Breast epithelium (tissue), 4 donors: Measurements from ENCODE around the gene CARTPT. TPM values are rescaled to one million over a fixed set of nuclear protein-coding genes. Genes with fewer than 3 reads are reported as not detected.

Source experiments
- DNase-seq, 2 donors: peaks; one replicate each; pipeline ENCODE4 v3.0.0-alpha.2; 2019; ENCODE audit warnings: low spot score in 2 of 2
- H3K27ac ChIP-seq, 2 donors: fragments of 200-600 bp; sonication (generic) in 1 of 2; one replicate each; pipeline ENCODE4 v1.5.1; 2016 to 2019; ENCODE audit warnings: mild to moderate bottlenecking in 1 of 2
- H3K27me3 ChIP-seq, 2 donors: fragments of 200-600 bp; sonication (generic) in 1 of 2; one replicate each; pipeline versions ENCODE4 v1.5.1 to v1.6.0; 2017 to 2019; ENCODE audit warnings: control low read depth in 1 of 2, mild to moderate bottlenecking in 1 of 2
- H3K36me3 ChIP-seq: fragments of 200-600 bp; one replicate; pipeline ENCODE4 v1.5.1; 2019
- H3K4me1 ChIP-seq, 2 donors: fragments of 200-600 bp; sonication (generic); one replicate each; pipeline ENCODE4 v1.5.1; 2016 to 2019; ENCODE audit warnings: control low read depth in 1 of 2
- H3K4me3 ChIP-seq, 3 donors: fragments of 200-600 bp; sonication (generic); 1 replicate in 2 of 3; 2 replicates in 1 of 3; pipeline ENCODE4 v1.5.1; 2016 to 2019; ENCODE audit warnings: mild to moderate bottlenecking in 3 of 3, moderate library complexity in 2 of 3
- H3K9me3 ChIP-seq, 2 donors: fragments of 200-600 bp; sonication (generic) in 1 of 2; one replicate each; pipeline ENCODE4 v1.5.1; 2016 to 2019; ENCODE audit warnings: control low read depth in 1 of 2
- POLR2A ChIP-seq: fragments of 450-650 bp; IDR thresholded peaks from one replicate; pipeline ENCODE4 v1.6.1; 2016; ENCODE audit warnings: antibody characterized with exemption, mild to moderate bottlenecking, moderate library complexity
- POLR2AphosphoS5 ChIP-seq, 3 donors: sonication (generic); formaldehyde crosslinking; IDR thresholded peaks; one replicate each; pipeline ENCODE4 v1.6.1; 2017; ENCODE audit warnings: antibody characterized with exemption in 3 of 3
- intact Hi-C: fragments of 100-400 bp; cut with DNase I; formaldehyde crosslinking; loops from one replicate; pipeline ENCODE4 v1.15.1; 2023; ENCODE audit warnings: low total_unique reads
- total RNA-seq, 3 donors: library from RNA; depleted of rRNA; stranded (reverse); fragments of >200 nt; gene quantifications; one replicate each; pipeline ENCODE4 v1.1.0, GENCODE V29; 2016
- TF ChIP-seq, protein P1 (sequence below), 3 donors: fragments of 450-650 bp; IDR thresholded peaks; one replicate each; pipeline ENCODE4 v1.5.1; 2016 to 2017; ENCODE audit warnings: antibody characterized with exemption in 3 of 3, mild to moderate bottlenecking in 3 of 3, moderate library complexity in 3 of 3

Gene CARTPT
- total RNA-seq: not detected

DNA sequence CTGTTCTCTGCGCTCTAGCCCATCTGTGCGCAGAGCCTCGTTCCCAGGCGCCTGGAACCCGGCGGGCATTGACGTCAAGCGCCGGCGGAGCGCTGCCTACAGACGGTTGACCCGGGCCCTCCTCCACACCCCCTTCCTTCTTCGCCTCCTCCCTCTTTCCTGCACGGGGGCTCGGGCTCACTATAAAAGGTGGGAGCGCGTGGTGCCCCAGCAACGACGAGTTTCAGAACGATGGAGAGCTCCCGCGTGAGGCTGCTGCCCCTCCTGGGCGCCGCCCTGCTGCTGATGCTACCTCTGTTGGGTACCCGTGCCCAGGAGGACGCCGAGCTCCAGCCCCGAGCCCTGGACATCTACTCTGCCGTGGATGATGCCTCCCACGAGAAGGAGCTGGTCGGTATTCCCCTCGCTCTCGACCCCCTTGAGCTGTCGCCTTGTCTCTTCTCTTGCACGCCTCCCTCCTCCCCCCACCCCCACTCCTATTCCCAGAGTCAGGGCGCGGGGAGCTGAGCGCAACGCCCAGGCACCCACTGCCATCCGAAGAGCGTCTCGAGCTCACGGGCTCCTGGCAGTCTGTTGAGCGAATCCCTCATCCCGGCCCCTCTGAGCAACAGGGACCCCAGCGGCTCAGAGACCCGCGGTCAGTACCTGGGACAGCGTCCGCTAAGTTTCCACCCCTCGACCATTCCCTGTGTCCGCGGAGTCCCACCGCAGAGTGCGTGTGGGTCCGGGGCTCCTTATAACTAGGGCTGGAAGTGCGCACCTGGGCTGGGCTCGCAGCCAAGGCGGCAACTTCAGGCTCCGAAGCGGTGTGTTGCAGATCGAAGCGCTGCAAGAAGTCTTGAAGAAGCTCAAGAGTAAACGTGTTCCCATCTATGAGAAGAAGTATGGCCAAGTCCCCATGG lies at the start of gene CARTPT:
CARTPT (plus strand) TSS at position 213 of the 902 bp plus-strand sequence; CDS start at position 232, 19 bp downstream.
- Histone ChIP-seq H3K27ac (no peak within 1 kb of the TSS), H3K36me3 (no peaks in the 10 kb centered on the region), H3K4me1 (no peaks in the 10 kb centered on the region), H3K9me3 (no peaks in the 10 kb centered on the region), H3K27me3 (peaks cover 3 to 29% of the 10 kb centered on the region in 2 donors), H3K4me3 (peak within 1 kb of the TSS in 1 of 3 donors; percentile 22)
- TF ChIP-seq POLR2AphosphoS5 (IDR thresholded peaks at IDR 0.05): no peak
- TF ChIP-seq POLR2A: no peak
- TF ChIP-seq, protein P1, sequence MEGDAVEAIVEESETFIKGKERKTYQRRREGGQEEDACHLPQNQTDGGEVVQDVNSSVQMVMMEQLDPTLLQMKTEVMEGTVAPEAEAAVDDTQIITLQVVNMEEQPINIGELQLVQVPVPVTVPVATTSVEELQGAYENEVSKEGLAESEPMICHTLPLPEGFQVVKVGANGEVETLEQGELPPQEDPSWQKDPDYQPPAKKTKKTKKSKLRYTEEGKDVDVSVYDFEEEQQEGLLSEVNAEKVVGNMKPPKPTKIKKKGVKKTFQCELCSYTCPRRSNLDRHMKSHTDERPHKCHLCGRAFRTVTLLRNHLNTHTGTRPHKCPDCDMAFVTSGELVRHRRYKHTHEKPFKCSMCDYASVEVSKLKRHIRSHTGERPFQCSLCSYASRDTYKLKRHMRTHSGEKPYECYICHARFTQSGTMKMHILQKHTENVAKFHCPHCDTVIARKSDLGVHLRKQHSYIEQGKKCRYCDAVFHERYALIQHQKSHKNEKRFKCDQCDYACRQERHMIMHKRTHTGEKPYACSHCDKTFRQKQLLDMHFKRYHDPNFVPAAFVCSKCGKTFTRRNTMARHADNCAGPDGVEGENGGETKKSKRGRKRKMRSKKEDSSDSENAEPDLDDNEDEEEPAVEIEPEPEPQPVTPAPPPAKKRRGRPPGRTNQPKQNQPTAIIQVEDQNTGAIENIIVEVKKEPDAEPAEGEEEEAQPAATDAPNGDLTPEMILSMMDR (IDR thresholded peaks at IDR 0.05): no peak
- intact Hi-C loops: loop anchor here (5.0 kb wide), 1 partner anchor 618 kb away; no protein-coding TSS in a partner anchor
- DNase-seq: no peak

DNA sequence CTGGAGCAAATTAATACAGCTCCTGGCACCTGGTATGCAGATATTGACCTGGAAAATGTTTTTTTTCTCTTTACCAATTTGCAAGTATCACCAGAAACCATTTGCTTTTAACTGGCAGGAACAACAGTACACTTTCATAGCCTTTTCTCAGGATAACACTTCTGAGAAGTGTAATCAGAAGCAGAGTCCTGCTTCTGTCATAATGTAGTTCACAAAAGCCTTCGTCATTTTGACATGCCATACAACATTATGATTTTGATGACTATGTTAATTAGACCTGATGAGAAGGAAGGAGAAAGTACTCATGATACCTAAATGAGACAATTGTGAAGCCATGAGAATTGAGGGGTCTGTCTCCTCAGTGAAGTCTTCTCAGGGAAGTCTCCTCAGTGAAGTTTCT lies 41.1 kb upstream of the CARTPT start:
- Histone ChIP-seq H3K36me3 (no peaks in the 10 kb centered on the region), H3K27ac (no peak overlapping the region), H3K9me3 (no peaks in the 10 kb centered on the region), H3K27me3 (no peaks in the 10 kb centered on the region), H3K4me1 (no peaks in the 10 kb centered on the region), H3K4me3 (no peak overlapping the region)
- no peak for DNase-seq
- TF ChIP-seq POLR2AphosphoS5 (IDR thresholded peaks at IDR 0.05) (no peak), POLR2A (no peak)
- TF ChIP-seq, protein P1 (IDR thresholded peaks at IDR 0.05): no peak
- intact Hi-C loops: no loop called here

DNA sequence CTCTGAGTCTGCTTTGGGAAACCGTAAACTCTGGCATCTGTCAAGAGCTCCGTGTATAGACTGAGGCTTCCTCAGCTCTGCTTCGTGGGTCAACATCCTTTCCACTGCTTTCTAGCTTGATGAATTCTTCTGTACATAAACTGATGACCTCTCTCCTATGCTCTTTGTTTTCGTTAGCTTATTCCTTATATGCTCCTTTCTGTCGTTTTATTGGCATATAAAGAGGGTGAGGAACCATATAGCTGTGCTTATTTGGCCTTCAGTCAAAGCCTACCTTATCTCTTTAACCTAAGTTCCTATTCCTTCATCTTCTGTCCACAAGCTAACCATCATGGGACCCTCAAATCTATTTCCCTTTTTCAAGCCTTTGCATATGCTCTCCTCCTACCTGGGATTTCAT lies 39.4 kb upstream of the CARTPT start:
- Histone ChIP-seq H3K27ac (no peak overlapping the region), H3K4me3 (no peak overlapping the region), H3K36me3 (no peaks in the 10 kb centered on the region), H3K27me3 (no peaks in the 10 kb centered on the region), H3K9me3 (no peaks in the 10 kb centered on the region), H3K4me1 (no peaks in the 10 kb centered on the region)
- no peak for DNase-seq
- intact Hi-C loops: no loop called here
- TF ChIP-seq POLR2AphosphoS5 (IDR thresholded peaks at IDR 0.05): no peak
- TF ChIP-seq, protein P1 (IDR thresholded peaks at IDR 0.05): no peak
- no peak for TF ChIP-seq POLR2A

DNA sequence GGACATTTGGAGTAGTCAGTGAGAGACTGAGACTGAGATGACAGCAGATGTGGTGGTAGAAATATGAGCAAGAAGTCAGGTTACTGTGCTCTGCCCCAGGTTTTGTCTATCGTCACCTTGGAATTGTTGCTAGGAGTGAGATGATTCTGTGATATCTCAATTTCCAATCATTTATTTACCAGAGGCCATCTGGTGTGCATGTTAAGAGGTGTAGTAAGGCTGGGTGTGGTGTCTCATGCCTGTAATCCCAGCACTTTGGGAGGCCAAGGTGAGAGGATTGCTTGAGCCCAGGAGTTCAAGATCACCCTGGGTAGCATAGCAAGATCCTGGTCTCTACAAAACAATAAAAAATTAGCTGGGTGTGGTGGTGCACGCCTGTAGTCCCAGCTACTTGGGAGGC lies 38.6 kb upstream of the CARTPT start:
- no peaks in the 10 kb centered on the region for H3K36me3 ChIP-seq
- H3K9me3 ChIP-seq: no peaks in the 10 kb centered on the region
- no peak overlapping the region for H3K4me3 ChIP-seq
- no peak for TF ChIP-seq POLR2A
- no peaks in the 10 kb centered on the region for H3K27me3 ChIP-seq
- H3K27ac ChIP-seq: peak overlapping the region; percentile 12 to 19
- intact Hi-C loops: no loop called here
- no peaks in the 10 kb centered on the region for H3K4me1 ChIP-seq
- DNase-seq: no peak

DNA sequence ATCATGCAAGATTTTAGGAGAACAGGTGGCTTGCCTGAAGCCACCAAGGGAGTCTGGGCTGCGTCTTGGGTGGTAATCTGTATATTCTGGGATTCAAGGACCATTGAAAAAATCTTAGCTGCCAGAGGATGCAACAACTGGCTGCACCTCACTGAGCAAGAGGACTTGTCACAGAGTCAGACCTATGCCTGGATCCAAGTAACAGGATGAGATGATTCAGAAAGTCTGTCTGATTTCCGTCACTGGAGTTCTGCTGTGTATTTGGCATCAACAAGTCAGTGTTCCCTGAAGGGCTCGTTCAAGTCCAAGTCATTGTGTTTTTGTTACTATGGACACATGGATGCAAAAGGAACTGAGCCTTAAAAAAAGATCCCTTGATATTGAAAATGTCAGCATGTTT lies 37.8 kb upstream of the CARTPT start:
- peak in 1 of 2 donors; percentile 45 for DNase-seq
- Histone ChIP-seq H3K36me3 (no peaks in the 10 kb centered on the region), H3K4me1 (no peaks in the 10 kb centered on the region), H3K27me3 (no peaks in the 10 kb centered on the region), H3K9me3 (no peaks in the 10 kb centered on the region), H3K27ac (peak overlapping the region; percentile 19 to 20), H3K4me3 (no peak overlapping the region)
- TF ChIP-seq, protein P1 (IDR thresholded peaks at IDR 0.05): no peak
- no peak for TF ChIP-seq POLR2A
- no peak for TF ChIP-seq POLR2AphosphoS5 (IDR thresholded peaks at IDR 0.05)
- intact Hi-C loops: no loop called here
